WERI-Rb-1 (cell line): ENCODE data around the gene MAP3K2.

Source experiments
- DNase-seq: peaks from one replicate; pipeline ENCODE4 v3.0.0-alpha.2; 2020
- H3K27ac ChIP-seq: fragments of 250-450 bp; sonication (Bioruptor Pico); 2 replicates; pipeline ENCODE4 v1.5.1; 2020; ENCODE audit warnings: mild to moderate bottlenecking, moderate library complexity
- H3K27me3 ChIP-seq: fragments of 250-450 bp; sonication (Bioruptor Pico); 2 replicates; pipeline ENCODE4 v1.5.1; 2021; ENCODE audit warnings: mild to moderate bottlenecking, low read depth, moderate library complexity; ENCODE audit not compliant: insufficient read depth, severe bottlenecking
- H3K36me3 ChIP-seq: fragments of 250-450 bp; sonication (Bioruptor Pico); 2 replicates; pipeline ENCODE4 v1.5.1; 2020; ENCODE audit warnings: mild to moderate bottlenecking, moderate library complexity
- H3K4me3 ChIP-seq: 2 replicates; pipeline ENCODE4 v1.5.1; 2011; ENCODE audit warnings: low read depth, mild to moderate bottlenecking, control low read depth, low read length
- H3K9me3 ChIP-seq: fragments of 250-450 bp; sonication (Bioruptor Pico); 2 replicates; pipeline ENCODE4 v1.5.1; 2021; ENCODE audit warnings: mild to moderate bottlenecking, moderate library complexity; ENCODE audit not compliant: severe bottlenecking
- CTCF ChIP-seq: IDR thresholded peaks from 2 replicates; pipeline ENCODE4 v1.5.1; 2011; ENCODE audit warnings: low read depth, mild to moderate bottlenecking, control low read depth, inconsistent platforms, low read length

MAP3K2 gene

DNA sequence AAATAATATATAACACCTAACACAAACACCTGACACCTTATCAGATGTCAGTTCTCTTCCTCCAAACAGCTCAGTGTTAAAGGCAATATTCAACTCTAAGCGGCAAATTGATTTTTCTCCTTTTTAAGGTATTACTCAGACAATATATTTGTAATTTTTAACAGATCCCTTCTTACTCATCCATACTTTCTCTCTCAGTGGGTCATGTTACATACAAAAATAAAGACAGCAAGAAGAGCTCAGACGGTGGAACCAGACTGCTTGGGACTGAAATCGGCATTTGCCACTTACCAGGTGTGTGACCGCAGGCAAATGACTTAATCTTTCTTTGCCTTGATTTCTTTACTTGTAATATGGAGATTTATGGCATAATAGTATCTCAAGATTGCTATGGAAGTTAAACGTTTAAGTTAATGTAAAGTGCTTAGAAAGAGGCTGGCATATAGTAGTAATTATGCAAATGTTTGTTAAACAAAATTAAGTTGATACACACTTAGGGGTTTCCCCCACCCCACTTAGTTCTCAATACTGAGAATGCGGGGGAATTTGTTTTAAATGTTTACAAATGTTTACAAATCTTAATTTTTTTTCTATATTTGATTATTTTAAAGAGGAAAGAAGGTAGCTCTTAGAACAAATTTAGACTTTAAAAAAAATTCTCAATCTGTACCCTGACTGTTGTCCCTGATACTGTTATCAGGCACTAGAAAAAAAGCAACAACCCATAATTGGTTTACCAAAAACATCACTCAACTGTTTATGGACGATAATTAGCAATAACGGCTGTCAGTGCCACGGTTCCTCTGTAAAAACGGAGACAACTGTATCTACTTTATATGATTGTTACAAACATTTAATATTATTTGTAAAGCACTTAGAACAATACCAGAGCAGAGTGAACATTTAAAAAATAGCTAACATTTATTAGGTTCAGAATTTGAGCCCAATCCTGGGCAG lies 25.6 kb downstream of the MAP3K2 start:
- H3K27ac ChIP-seq = no peak overlapping the region
- DNase-seq = no peak
- no peak overlapping the region for H3K4me3 ChIP-seq
- no peaks in the 10 kb centered on the region for H3K27me3 ChIP-seq
- H3K9me3 ChIP-seq = no peaks in the 10 kb centered on the region
- H3K36me3 ChIP-seq = no peaks in the 10 kb centered on the region
- no peak for TF ChIP-seq CTCF

GRCh38 chr2:127360242-127360641 lies 27.5 kb downstream of the MAP3K2 start:
- Histone ChIP-seq H3K27ac (no peak overlapping the region), H3K27me3 (no peaks in the 10 kb centered on the region), H3K36me3 (no peaks in the 10 kb centered on the region), H3K4me3 (no peak overlapping the region), H3K9me3 (no peaks in the 10 kb centered on the region)
- DNase-seq = no peak
- TF ChIP-seq CTCF = no peak

GRCh38 chr2:127359520-127359919 lies 28.3 kb downstream of the MAP3K2 start:
- no peak for TF ChIP-seq CTCF

DNA sequence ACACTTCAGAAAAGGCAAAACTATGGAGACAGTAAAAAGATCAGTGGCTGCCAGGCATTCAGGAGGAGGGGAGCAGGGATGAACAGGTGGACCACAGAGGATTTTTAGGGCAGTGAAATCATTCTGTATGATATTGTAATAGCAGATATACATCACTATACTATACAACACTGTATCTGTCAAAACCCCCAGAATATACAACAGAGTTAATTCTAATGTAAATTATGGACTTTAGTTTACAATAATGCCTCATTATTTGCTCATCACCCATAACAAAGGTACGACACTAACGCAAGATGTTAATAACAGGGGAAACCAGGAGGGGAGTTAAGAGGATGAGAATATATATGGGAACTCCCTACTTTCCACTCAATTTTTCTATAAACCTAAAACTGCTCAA lies 28.8 kb downstream of the MAP3K2 start:
- no peak for DNase-seq
- H3K27ac ChIP-seq = no peak overlapping the region
- no peaks in the 10 kb centered on the region for H3K9me3 ChIP-seq
- H3K27me3 ChIP-seq = no peaks in the 10 kb centered on the region
- H3K4me3 ChIP-seq = no peak overlapping the region
- TF ChIP-seq CTCF = no peak
- H3K36me3 ChIP-seq = no peaks in the 10 kb centered on the region

More at GRCh38 chr2:127359520-127359919, 28.3 kb downstream of the MAP3K2 start:
- DNase-seq = no peak
- no peak overlapping the region for H3K27ac ChIP-seq
- no peaks in the 10 kb centered on the region for H3K36me3 ChIP-seq
- H3K4me3 ChIP-seq = no peak overlapping the region
- H3K27me3 ChIP-seq = no peaks in the 10 kb centered on the region
- H3K9me3 ChIP-seq = no peaks in the 10 kb centered on the region

- Histone ChIP-seq H3K27me3 (no peaks in the 10 kb centered on the region), H3K4me3 (no peak overlapping the region), H3K9me3 (no peaks in the 10 kb centered on the region), H3K36me3 (no peaks in the 10 kb centered on the region), H3K27ac (no peak overlapping the region)
- no peak for TF ChIP-seq CTCF
- DNase-seq = no peak
Measured at GRCh38 chr2:127358044-127358443, 29.7 kb downstream of the MAP3K2 start.

DNA sequence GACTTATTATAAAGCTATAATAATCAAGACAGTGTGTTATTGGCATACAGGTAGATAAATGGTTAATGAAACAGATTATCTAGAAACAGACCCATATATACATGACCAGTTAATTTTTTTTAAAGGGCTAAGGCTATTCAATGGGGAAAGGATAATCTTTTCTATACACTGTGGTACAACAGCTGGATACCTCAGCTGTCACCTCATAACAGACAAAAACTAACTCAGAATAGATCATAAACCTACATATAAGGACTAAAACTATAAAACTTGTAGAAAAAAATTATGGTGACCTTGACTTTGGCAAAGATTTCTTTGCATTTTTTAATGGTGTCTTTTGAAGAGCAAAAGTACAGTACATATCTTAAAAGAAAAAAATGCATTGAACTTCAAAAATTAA lies 30.2 kb downstream of the MAP3K2 start:
- no peak for TF ChIP-seq CTCF
- no peak for DNase-seq
- Histone ChIP-seq H3K27me3 (no peaks in the 10 kb centered on the region), H3K4me3 (no peak overlapping the region), H3K27ac (no peak overlapping the region), H3K9me3 (no peaks in the 10 kb centered on the region), H3K36me3 (no peaks in the 10 kb centered on the region)
